Measurements from ENCODE around the gene TOMM40.
"Not testable (repeated sequence)": the region's sequence is repeated elsewhere in the genome, so short reads cannot be mapped to it uniquely, and the experiment has no call there.

DNA sequence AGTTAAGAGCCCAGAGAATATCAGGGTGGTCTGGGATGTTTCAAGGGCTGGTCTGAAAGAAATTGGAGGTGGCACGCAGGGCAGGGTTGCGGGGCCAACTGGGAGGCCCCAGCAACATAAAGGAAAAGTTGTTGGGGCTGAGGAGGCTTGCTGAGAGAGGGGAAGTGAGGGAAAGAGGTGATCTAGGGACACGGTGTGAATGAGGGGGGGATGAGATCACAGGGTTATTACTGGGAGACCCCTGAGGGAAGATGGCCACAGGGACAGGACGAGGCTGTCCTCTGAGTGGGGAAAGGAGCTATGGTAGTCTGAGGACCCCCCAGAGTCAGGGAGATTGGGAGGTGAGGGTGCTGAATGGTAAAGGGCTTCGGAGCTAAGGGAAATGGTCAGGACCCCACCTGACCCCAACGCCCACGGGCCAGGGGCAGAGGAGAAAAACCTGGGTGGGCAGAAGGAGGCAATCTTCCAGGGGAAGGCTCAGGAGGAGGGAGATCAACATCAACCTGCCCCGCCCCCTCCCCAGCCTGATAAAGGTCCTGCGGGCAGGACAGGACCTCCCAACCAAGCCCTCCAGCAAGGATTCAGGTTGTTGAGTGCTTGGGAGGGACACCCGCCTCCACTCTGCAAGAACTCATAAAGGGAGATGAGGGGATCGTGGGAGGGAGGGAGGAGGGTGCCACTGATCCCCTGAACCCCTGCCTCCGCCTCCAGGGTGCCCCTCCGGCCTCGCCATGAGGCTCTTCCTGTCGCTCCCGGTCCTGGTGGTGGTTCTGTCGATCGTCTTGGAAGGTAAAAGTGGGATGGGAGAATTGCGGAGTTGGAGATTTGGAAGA, 35.4 kb downstream of the TOMM40 start:
- TF ChIP-seq, protein P1, sequence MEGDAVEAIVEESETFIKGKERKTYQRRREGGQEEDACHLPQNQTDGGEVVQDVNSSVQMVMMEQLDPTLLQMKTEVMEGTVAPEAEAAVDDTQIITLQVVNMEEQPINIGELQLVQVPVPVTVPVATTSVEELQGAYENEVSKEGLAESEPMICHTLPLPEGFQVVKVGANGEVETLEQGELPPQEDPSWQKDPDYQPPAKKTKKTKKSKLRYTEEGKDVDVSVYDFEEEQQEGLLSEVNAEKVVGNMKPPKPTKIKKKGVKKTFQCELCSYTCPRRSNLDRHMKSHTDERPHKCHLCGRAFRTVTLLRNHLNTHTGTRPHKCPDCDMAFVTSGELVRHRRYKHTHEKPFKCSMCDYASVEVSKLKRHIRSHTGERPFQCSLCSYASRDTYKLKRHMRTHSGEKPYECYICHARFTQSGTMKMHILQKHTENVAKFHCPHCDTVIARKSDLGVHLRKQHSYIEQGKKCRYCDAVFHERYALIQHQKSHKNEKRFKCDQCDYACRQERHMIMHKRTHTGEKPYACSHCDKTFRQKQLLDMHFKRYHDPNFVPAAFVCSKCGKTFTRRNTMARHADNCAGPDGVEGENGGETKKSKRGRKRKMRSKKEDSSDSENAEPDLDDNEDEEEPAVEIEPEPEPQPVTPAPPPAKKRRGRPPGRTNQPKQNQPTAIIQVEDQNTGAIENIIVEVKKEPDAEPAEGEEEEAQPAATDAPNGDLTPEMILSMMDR (IDR thresholded peaks at IDR 0.05), result not testable (repeated sequence)
- not testable (repeated sequence) for TF ChIP-seq POLR2A (IDR thresholded peaks at IDR 0.05)
